COLO829 (cell line): ENCODE data around the gene CAMSAP1.
"Not testable (repeated sequence)": the region's sequence is repeated elsewhere in the genome, so short reads cannot be mapped to it uniquely, and the experiment has no call there.

Experiments
- DNase-seq: peaks from one replicate; pipeline ENCODE4 v3.0.0; 2012; ENCODE audit warnings: low spot score

The CAMSAP1 gene

DNA sequence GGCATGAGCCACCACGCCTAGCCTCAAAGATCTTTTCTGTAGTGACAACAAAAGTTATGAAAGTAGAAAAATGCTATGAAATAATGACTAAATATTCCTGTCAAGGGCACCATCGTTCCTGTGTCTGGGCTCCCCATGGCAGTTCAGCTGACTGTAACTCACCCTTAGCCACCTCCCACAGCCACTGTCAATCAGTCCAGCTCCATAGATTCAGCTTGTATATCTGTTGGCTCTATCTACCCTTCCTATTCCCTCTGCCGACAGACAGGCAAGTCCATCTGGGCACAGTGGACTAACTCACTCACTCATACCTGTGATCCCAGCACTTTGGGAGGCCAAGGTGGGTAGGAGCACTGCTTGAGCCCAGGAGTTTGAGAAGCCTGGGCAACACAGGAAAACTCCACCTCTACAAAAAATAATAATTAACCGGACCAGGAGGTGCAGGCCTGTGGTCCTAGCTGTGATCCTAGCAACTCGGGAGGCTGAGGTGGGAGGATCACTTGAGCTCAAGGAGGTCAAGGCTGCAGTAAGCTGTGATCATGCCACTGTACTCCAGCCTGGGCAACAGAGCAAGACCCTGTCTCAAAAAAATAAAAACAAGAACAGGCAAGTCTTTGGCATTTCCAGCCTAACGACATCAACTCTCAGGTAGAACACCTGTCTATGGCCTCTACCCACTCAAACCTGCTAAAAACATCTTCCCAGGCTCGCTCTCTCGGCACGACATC, 6.2 kb downstream of the CAMSAP1 start:
- no peak for DNase-seq

DNA sequence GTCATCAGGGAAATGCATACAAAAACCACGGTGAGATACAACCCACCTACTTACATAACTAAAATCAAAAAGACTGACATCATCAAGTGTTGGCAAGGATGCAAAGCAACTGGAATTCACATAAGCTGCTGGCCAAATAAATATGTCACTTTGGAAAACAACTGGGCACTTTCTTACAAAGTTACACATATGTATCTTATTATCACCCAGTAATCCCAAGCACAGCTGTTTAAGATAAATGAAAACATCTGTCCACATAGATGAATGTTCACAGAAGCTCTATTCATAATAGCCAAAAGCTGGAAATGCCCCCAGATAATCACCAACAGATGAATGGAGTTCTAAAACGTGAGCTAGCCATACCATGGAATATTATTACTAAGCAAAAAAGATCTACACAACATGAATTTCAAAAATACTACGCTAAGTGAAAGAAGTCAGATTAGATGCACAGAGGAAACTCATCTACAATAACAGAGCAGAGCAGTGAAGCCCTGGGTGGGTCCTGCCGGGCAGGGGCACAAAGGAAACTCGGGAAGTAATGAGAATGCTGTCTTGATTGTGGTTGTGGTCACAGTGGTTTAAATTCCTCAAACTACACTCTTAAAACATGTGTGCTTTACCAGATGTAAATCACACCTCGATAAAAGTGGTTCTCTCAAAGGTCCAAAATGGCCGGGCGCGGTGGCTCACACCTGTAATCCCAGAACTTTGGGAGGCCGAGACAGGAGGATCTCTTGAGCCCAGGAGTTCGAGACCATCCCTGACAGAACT, 8.5 kb downstream of the CAMSAP1 start:
- DNase-seq: no peak

DNA sequence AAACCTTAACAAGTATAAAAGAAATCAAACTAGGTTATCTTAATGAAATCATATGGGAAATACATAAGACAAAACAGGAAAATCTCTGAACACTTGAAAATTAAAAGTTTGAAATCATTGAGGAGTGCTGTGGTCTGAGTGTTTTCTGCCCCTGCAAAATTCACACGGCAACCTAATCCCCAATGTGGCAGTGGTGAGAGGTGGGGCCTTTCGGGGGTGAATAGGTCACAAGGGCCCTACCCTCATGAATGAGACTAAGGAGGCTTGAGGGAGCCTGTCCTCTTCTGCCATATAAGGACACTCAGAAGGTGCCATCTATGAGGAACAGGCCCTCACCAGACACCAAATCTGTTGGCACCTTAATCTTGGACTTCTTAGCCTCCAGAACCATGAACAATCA, 10.7 kb downstream of the CAMSAP1 start:
- no peak for DNase-seq

DNA sequence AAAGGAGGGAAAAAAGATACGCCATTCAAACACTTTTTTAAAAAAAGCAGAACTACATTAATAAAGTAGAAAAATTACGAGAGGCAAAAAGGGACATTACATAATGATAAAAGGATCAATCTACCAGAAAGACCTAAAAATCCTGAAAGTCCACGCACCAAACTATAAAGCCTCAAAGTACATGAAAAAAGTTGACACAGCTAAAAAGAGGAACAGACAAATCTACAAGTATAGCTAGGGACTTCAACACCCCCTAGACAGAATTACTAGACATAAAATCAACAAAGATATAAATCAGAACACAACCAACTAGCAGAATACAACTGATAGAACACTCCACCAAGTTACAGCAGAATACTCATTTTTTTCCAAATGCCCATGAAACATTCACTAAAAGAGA, 11.1 kb downstream of the CAMSAP1 start:
- no peak for DNase-seq

DNA sequence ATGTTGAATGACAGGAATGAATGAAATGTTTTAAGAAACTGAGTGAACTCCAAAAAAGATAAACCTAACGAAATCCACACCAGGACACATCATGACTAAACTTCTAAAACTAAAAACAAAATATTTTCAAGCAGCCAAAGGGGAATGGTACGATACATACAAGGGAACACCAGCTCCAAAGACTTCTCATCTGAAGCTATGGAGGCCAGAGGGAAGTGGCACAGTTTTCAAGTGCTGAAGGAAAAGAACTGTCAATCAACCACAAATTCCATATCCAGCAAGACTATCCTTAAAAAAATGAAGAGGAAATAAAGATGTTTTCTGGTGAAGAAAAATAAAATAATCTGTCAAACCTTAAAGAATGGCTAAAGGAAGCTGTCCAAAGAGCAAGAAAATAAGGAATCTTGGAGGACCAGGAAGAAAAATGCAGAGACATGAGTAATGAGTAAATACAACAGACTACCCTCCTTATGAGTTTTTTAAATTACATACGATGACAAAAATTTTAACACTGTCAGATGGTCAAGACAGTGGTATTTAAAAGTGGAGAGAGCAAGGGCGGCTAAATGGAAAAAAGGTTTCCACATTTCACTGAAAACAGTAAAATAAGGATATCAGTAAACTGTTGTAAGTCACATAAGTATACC, 12.0 kb downstream of the CAMSAP1 start:
- DNase-seq: no peak

DNA sequence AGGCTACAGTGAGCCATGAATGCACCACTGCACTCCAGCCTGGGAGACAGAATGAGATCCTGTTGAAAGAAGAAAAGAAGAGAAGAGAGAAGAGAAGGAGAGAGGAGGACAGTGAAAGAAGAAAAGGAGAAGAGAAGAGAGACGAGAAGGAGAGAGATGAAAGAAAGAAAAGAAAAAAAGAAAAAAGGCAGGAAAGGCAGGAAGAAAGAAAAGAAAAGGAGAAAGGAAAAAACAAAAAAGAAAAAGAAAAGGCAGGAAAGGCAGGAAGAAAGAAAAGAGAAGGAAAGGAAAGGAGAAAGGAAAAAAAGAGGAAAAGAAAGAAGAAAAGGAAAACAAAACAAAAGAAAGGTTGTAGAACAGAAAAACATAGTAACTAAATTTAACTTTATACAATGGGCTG, 14.2 kb downstream of the CAMSAP1 start:
- no peak for DNase-seq

DNA sequence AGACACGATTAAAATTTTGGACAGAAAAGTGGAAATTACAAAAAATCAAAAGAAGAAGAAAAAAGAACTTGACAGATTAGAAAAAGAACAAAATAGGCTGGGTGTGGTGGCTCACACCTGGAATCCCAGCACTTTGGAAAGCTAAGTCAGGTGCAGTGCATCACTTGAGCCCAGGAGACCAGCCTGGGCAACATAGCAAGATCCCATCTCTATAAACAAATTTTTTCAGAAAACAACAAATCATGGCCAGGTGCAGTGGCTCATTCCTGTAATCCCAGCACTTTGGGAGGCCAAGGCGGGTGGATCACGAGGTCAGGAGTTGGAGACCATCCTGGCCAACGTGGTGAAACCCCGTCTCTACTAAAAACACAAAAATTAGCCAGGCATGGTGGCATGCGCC, 15.0 kb downstream of the CAMSAP1 start:
- not testable (repeated sequence) for DNase-seq

DNA sequence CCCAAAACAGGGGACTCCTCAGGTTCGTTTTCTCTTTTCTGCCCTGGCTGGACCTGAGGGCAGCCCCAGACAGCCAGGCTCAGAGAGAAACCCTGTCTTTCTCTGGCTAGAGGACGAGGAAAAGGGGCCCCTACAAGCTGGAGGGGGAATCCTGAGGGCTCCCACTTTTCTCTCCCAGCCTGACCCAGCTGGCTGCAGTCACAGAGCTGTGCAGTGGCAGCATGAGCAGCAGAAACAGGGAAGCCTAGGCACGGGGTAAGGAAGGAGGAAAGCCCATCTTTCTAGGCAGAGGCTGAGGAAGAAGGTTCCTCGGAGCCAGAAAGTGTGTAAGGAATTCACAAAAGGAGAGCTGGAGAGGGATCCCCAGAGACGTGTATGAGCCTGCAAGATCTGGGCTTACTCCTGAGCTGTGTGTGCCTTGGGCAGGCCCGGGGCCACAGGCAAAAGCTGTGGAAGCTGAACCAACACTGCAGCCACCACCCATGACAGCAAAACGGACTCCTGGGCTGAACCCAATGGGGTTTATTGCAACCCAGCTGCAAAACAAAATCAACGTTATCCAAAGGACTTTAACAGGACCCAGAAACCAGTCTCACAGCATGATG, 16.2 kb downstream of the CAMSAP1 start:
- DNase-seq: no peak

DNA sequence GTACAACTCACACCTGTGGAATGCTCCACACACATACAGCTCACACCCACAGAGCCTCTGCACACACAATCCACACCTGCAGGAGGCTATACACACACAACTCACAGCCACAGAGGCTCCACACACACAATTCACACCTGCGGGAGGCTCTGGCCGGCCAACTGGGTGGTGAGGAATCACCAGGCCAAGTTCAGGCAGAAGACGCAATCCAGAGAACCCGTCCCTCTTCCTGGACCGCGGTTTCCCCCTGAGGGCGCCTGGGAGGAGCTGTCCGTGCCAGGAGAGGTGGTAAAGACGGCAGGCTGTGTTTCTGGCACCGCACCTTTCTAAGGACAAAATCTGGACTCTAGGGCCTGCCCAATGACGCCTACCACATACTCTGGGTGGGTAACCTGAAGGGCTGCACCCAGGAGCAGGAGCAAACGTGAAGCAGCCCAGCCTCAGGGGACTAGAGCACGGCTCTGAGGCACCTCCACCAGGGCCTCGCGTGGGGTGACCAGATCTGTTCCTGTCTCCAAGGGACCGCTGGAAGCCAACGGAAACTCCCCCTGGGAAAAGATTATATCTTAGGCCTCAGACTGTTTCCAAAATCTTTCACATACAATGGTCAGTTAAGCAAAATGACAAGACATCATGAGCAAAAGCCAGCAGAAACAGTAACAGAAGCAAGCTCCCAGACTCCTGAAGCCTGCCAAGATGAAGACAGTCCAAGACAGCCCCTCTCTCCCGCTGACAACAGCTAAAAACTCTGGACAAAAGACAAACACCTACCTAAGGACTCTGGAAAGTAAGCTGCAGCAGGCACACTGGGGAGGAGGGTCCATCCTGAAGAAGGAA, 16.9 kb downstream of the CAMSAP1 start:
- no peak for DNase-seq

DNA sequence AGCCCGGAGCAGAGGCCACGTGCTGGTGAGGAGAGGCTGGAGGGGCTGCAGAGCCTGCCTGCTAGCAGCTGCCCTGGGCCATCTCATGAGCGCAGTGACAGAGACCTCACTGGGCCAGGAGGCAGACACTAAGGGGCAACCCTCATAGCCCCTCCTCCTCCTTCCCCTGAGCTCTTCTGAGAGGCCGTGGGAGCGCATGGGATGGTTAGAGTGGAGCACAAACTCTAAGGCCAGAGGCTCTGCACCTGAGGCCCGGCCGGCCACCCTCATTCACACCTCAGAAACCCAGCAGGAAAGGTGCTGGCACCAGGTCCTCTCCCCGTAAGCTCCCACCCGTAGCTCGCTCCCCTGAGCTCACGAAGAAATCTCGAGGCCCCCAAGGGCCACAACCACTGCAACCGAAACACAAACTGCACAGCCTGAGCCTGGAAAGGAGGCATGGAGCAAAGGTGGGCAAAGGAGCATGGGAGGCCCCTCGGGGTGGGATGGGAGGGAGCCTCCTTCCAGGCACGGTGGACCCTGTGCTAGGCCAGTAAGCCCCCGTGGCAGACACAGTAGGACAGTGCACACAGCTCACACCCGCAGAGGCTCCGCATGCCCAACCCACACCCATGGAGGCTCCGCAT, 17.7 kb downstream of the CAMSAP1 start:
- DNase-seq: no peak

DNA sequence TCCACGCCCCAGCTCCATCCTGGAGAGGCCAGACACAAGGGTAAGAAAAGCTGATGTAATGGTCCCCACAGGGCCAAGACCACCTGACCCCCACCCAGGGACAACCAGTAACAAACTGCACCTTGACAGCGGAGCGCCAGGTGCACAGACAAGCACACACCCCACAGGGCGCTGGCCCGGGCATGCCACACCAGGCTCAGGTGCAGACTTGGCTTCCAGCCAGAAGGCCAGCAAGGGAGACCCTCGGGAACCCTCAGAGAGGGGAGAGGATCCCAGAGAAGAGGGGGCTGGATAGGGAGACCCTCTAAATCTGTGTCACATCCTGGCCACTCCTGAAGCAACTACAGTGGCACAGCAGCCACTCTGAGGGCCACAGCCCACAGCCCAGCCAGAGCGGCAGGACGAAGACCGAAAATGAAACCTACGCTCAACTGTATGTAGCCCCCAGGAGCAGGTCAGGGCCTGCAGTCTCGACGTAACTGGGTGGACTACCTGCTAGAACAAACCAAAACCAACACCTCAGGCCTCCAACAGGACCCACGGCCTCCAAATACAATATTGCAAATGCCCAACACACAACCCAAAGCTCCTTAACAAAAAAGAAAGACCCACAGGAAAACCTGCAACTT, 18.5 kb downstream of the CAMSAP1 start:
- DNase-seq: no peak

DNA sequence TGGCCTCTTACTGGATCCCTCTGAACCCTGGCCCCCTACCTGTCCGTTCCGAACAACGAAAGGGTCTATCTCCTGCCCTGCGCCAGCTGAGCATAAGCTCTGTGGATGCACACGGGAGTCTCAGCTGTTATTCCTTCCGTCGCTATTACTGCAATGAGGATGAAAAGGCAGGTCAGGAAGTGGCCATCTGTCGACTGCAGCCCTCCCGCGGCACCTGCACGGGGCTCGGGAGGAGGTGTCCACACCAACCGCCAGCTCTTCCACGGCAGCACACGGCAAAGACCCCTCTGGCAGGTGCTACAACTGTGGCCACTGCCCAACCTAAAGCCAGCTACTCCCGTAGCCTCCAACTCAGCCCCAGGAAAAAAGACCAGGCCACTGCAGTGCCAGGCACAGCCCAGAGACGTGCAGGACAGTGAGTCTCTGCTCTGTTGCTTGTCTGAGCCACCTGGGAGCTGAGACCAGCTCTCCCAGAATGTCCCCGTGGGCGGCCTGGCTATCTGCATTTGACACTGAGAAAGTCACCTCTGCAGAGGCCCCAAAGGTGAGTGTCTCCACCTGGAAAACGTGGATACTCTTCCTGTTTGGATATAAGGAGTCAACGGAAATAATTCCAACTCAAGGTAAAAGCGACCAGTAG, 19.1 kb downstream of the CAMSAP1 start:
- DNase-seq: no peak

DNA sequence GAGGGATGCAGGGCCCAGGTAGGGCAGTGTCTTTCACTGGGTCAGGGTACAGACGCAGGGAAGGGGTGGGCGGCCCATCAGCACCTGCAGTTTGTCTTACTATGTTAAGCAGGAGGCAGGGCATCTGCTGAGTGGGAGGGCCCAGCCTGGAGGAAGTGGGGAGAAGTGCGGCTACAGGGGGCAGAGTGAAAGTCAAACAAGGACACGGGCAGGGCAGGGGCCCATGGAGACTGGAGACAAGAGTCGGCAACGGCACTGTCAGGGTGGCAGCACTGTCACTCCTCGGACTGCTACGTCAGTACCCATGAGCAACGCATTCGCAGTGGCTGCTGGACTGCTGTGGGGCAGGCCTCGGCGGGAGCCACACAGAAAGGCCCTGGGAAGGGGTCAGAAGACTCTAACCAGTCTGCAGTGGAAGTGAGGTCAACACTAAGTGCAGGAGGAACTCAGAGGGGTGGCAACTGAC, 19.7 kb downstream of the CAMSAP1 start:
- DNase-seq: no peak

DNA sequence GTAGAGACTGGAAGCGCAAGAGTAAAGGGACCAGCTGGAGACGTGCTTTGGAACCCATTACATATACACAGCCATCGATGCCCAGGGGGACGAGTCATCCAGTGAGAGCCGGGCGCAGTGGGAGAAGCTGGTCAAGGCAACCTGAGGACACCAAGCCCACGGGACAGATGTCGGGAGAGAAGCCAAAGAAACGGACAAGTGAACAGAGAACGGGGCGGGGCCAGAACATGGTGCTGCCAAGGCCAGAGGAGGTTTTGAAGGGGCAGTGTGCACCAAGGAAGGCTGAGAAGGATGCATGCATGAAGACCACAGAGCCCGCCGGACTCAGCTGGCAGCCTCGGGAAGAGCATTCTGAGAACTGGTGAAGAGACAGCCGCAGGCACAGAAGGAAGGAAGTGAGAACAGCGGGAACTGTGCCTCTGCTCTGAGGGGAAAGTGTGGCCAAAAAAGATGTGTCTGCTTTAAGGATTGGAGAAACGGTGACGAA, 20.3 kb downstream of the CAMSAP1 start:
- DNase-seq: no peak

DNA sequence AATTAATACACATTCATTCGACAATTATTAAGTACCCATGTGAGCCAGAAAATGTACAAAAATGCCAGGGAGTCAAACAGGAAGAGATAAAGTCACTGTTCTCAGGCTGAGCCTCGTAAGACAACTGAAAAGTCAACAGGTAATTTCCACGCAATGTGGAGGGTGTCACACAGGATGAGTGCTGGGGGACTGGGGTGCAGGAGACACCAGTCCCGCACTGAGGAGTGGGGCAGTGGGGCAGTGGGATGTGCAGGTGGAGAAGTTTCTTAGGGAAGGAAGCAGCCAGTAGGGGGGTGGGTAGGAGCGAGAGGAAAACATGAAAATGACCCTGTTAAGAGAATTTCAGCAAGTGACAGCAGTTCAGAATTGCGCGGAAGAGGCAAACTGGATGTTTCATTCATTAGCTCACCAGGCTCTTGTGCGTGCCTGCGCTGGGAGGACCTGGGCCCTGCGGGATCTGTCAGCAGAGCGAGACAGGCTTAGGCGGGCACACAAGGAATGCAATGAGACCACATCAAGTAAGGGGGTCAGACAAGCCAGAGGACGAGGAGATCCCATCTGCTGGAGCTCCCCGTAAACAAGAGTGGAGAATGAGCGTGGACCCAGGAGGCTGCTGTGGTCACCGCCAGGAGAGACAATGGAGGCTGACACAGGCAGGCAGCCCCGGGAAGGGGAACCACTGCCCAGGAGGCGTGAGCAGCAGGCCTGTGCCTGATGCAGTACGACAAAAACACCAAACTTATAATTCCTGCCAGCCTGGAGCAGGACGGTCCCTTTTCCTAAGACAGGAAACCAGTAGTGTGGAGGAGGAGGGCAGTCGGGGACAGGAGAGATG, 21.0 kb downstream of the CAMSAP1 start:
- no peak for DNase-seq

DNA sequence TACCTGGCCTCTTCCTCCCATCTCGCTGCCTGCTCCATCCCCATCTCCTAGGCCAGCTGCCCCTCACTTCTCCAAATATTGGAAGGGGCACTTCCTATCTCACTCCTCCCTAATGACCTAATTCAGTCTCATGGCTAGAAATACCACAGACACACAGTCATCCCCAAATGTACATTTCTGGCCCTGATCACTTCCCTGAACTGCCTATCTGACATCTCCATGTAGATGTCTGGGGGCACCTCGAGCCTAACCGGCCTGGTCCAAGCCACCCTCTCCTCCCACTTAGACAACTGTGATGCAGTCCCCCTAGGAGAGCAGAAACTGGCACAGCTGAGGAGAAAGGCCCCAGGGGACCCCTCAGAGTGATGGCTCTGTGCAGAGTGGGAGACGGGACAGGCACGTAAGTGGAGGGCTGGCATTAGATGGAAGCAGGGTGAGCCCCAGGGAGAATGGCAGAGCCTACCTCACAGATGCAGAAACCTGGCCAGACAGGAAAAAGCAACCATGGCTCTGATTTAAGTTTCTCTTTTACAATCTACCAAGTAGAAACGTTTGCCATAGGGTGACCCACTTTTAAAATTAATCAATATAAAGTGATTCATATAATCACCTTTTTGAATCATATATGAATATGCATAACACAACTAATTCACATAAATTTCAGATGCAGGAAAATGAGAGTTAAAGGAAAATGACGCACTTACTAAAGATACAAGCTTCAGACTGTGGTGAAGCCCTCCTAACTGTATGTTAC, 22.1 kb downstream of the CAMSAP1 start:
- no peak for DNase-seq

DNA sequence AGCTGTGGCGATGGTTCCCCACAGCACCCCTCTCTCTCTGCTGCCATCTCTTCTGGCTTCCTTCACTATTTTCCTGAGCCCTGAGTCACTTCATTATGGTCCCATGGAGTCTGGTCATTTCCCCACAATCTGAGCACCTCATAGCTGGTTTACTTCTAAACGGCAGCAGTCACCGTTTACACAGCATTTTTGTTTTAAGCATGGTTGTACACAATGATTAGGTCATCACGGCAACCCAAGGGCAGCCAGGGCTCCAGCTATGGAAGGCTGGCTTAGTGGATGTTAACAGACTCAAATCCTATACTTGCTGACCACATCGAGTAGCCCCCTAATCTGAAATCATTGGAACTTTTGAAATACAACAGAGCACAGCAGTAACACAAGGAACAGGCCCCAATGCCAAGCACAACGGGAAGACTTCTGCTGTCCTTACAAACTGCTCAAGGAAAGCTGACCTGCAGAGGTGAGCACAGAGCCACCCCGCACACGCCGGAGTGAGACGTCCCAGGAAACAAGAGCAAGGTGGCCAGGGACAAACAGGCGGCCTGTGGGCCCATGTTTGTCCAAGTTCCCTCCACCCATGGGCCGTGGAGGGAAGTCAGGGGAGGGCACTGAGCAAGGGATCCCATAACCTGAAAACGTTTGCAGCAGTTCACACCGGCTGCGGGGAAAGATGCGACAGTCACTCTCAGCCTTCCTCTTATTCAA, 22.9 kb downstream of the CAMSAP1 start:
- DNase-seq: no peak
